GM12878 (cell line): ENCODE data around the gene UBXN11.

Experiments used
- DPF2 ChIP-seq: fragments of 450-650 bp; IDR thresholded peaks from 2 replicates; pipeline ENCODE4 v1.6.1; 2017; ENCODE audit warnings: mild to moderate bottlenecking
- HDAC2 ChIP-seq: fragments of 200-600 bp; sonication (generic); IDR thresholded peaks from 2 replicates; pipeline ENCODE4 v1.6.1; 2017
- POLR2AphosphoS2 ChIP-seq: IDR thresholded peaks from 2 replicates; pipeline ENCODE4 v1.6.1; 2011; ENCODE audit warnings: low read depth, mild to moderate bottlenecking, low read length, improper control_type of control experiment, moderate library complexity
- RAD21 ChIP-seq: IDR thresholded peaks from 2 replicates; pipeline ENCODE4 v1.6.1; 2011; ENCODE audit warnings: mild to moderate bottlenecking, low read depth, low read length, moderate library complexity; ENCODE audit not compliant: insufficient read depth
- RELA ChIP-seq: fragments of 450-650 bp; IDR thresholded peaks from 2 replicates; pipeline ENCODE4 v1.8.0; 2014; ENCODE audit warnings: borderline replicate concordance; ENCODE audit not compliant: partially characterized antibody
- TBL1XR1 ChIP-seq: IDR thresholded peaks from 2 replicates; pipeline ENCODE4 v1.6.1; 2012; ENCODE audit warnings: low read depth, low read length, improper control_type of control experiment
- ZNF384 ChIP-seq: IDR thresholded peaks from 2 replicates; pipeline ENCODE4 v1.6.1; 2012; ENCODE audit warnings: low read depth, mild to moderate bottlenecking, low read length, improper control_type of control experiment, borderline replicate concordance
- TF ChIP-seq, protein P1 (sequence below): IDR thresholded peaks from 2 replicates; pipeline ENCODE4 v1.6.1; 2011; ENCODE audit warnings: borderline replicate concordance, low read depth, mild to moderate bottlenecking, moderate library complexity, low read length; ENCODE audit not compliant: insufficient read depth, poor library complexity, severe bottlenecking
- TF ChIP-seq, protein P2 (sequence below), 3 experiments: IDR thresholded peaks in 2 of 3; conservative IDR thresholded peaks in 1 of 3; 2 replicates each; pipeline ENCODE4 v1.5.1; 2011; ENCODE audit warnings: low read depth in 3 of 3, low read length in 3 of 3, mild to moderate bottlenecking in 3 of 3, control low read depth in 2 of 3, moderate library complexity in 2 of 3, inconsistent platforms in 1 of 3, mixed read lengths in 1 of 3; ENCODE audit not compliant: control insufficient read depth in 2 of 3, insufficient read depth in 1 of 3; ENCODE audit errors: extremely low read depth in 1 of 3

DNA sequence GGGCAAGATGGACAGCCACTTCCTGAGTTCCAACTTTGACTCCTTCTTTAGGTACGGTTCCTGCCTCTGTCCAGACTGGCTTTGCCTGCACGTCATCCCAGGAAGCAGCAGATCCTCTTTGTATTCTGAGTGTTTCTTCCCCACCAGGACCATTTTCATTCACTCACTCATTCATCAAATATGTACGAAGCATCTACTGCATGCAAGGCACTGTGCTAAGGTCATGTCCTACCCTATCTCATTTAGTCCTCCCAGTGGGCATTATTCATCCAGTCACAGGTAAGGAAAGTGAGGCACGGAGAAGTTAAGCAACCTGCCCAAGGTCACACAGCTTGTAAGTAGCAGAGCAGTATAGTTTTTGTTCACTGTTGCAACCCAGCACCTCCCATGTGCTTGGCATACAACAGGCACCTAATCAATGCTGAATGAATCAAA, 33.6 kb upstream of the UBXN11 start:
- TF ChIP-seq POLR2AphosphoS2 (no peak), TBL1XR1 (no peak), HDAC2 (no peak), RELA (no peak), ZNF384 (no peak), DPF2 (no peak), RAD21 (no peak)
- TF ChIP-seq, protein P1, sequence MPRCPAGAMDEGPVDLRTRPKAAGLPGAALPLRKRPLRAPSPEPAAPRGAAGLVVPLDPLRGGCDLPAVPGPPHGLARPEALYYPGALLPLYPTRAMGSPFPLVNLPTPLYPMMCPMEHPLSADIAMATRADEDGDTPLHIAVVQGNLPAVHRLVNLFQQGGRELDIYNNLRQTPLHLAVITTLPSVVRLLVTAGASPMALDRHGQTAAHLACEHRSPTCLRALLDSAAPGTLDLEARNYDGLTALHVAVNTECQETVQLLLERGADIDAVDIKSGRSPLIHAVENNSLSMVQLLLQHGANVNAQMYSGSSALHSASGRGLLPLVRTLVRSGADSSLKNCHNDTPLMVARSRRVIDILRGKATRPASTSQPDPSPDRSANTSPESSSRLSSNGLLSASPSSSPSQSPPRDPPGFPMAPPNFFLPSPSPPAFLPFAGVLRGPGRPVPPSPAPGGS: no peak
- TF ChIP-seq, protein P2, sequence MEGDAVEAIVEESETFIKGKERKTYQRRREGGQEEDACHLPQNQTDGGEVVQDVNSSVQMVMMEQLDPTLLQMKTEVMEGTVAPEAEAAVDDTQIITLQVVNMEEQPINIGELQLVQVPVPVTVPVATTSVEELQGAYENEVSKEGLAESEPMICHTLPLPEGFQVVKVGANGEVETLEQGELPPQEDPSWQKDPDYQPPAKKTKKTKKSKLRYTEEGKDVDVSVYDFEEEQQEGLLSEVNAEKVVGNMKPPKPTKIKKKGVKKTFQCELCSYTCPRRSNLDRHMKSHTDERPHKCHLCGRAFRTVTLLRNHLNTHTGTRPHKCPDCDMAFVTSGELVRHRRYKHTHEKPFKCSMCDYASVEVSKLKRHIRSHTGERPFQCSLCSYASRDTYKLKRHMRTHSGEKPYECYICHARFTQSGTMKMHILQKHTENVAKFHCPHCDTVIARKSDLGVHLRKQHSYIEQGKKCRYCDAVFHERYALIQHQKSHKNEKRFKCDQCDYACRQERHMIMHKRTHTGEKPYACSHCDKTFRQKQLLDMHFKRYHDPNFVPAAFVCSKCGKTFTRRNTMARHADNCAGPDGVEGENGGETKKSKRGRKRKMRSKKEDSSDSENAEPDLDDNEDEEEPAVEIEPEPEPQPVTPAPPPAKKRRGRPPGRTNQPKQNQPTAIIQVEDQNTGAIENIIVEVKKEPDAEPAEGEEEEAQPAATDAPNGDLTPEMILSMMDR (IDR thresholded peaks at IDR 0.05 in 2 of 3, conservative IDR thresholded peaks at IDR 0.05 in 1 of 3; ENCODE audit: control insufficient read depth in 2 of 3, extremely low read depth in 1 of 3, insufficient read depth in 1 of 3, low read depth in 3 of 3, low read length in 3 of 3): no peak
